Fibroblast of the aortic adventitia (primary cell): Measurements from ENCODE around the gene PEA15. TPM values are rescaled to one million over a fixed set of nuclear protein-coding genes. Genes with fewer than 3 reads are reported as not detected.
A peak's percentile ranks its signal among the peaks of the same experiment; 100 is the strongest.

ENCODE experiments used
- DNase-seq: peaks from one replicate; pipeline ENCODE4 v3.0.0-alpha.2; 2010; ENCODE audit warnings: low read depth
- H3K4me3 ChIP-seq: 2 replicates; pipeline ENCODE4 v1.5.1; 2011; ENCODE audit warnings: low read depth, mild to moderate bottlenecking, control low read depth, low read length, moderate library complexity
- total RNA-seq: library from RNA; depleted of rRNA; stranded (reverse); fragments of >200 nt; gene quantifications from 2 replicates; pipeline ENCODE4 v1.2.3, GENCODE V29; 2012; ENCODE audit warnings: low replicate concordance
- TF ChIP-seq, protein P1 (sequence below): IDR thresholded peaks from 2 replicates; pipeline ENCODE4 v1.5.1; 2011; ENCODE audit warnings: mild to moderate bottlenecking, low read length, control low read depth, inconsistent platforms; ENCODE audit not compliant: insufficient read depth

The PEA15 gene, protein sequence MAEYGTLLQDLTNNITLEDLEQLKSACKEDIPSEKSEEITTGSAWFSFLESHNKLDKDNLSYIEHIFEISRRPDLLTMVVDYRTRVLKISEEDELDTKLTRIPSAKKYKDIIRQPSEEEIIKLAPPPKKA
- 72.1 and 224 TPM in 2 replicates for total RNA-seq

GRCh38 chr1:160205242-160206035 is at the start of gene PEA15:
PEA15 (plus strand) TSS chr1:160205384; CDS start chr1:160211545, 6,161 bp downstream.
- peak; percentile 49 for DNase-seq
- TF ChIP-seq, protein P1, sequence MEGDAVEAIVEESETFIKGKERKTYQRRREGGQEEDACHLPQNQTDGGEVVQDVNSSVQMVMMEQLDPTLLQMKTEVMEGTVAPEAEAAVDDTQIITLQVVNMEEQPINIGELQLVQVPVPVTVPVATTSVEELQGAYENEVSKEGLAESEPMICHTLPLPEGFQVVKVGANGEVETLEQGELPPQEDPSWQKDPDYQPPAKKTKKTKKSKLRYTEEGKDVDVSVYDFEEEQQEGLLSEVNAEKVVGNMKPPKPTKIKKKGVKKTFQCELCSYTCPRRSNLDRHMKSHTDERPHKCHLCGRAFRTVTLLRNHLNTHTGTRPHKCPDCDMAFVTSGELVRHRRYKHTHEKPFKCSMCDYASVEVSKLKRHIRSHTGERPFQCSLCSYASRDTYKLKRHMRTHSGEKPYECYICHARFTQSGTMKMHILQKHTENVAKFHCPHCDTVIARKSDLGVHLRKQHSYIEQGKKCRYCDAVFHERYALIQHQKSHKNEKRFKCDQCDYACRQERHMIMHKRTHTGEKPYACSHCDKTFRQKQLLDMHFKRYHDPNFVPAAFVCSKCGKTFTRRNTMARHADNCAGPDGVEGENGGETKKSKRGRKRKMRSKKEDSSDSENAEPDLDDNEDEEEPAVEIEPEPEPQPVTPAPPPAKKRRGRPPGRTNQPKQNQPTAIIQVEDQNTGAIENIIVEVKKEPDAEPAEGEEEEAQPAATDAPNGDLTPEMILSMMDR, result no peak
- H3K4me3 ChIP-seq, result peak within 1 kb of the TSS; percentile 91

DNA sequence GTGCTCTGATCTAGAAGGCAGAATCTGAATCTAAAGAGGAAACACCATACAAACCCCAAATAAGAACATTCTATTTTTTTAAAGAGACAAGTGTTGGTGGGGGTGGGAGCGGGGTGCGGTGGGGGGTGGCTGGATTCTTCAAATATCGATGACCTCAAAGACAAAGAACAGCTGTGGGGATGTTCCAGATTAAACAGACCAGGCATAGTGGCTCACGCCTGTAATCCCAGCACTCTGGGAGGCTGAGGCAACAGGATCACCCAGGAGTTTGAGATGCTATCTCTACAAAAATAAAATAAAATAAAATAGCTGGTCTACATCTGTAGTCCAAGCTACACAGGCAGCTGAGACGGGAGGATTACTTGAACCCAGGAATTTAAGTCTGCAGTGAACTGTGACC is 48.8 kb upstream of the PEA15 start:
- DNase-seq, result no peak
- TF ChIP-seq, protein P1, result no peak
- H3K4me3 ChIP-seq, result no peak overlapping the region

DNA sequence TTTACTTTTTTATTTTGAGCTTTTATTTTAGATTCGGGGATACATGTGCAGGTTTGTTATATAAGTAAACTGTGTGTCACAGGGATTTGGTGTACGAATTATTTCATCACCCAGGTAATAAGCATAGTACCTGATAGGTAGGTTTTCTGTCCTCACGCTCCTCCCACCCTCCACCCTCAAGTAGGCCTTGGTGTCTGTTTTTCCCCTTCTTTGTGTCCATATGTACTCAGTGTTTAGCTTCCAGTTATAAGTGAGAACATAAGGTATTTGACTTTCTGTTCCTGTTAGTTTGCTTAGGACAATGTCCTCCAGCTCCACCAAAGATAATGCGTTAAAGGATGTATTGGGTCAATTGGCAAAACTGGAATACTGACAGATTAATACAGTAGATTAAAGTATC is 48.0 kb upstream of the PEA15 start:
- no peak overlapping the region for H3K4me3 ChIP-seq
- DNase-seq, result no peak

DNA sequence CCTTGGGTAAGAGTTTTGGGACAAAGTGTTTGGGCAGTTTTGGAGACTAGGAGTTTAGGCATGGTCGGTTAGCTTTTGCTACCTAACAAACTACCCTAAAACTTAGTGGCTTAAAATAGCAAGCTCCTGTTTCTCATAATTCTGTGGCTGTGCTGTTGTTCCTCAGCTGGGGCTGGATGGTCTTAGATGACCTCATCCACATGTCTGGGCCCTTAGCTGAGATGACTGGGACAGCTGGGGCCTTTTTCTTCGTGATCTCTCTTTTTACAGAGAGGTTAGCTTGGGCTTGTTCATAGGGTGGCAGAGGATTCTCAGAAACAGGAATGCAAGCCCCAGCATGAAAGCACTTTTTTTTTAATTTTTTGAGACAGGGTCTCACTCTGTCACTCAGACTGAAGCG is 47.2 kb upstream of the PEA15 start:
- no peak for DNase-seq
- TF ChIP-seq, protein P1, result no peak
- H3K4me3 ChIP-seq, result no peak overlapping the region

More for the DNA sequence above, 48.0 kb upstream of the PEA15 start:
- TF ChIP-seq, protein P1, result no peak

DNA sequence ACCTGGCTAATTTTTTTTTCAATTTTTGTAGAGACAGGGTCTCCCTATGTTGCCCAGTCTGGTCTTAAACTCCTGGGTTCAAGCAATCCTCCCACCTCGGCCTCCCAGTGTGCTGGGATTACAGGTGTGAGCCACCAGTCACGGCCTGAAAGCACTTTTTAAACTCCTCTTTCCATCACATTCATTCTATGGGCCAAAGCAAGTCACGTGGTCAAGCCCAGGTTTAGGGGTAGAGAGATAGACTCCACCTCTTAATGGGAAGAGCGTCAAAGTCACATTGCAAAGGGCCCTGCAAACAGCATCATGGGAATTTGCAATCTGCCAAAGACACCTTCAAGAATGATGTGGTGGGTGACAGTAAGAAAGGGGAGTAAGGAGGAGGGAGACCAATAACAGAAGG is 46.6 kb upstream of the PEA15 start:
- DNase-seq, result no peak

DNA sequence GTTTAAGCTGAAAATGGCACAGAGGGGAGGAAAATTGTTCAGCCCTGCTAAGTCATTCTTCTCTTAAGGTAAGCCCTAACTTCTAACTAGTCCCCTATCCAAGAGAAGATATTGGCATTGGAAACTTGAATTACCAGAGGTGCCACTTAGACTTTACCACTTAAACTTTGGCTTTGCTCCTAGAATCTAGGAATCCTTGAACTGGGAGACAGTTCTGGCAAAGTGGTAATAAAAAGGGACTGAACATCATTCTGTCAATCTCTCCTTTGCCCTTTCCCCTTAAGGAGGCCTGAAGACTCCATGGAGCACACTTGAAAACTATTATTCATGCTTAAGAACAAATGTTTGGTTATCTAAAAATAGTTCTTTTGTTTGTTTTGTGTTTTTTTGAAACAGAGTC is 45.3 kb upstream of the PEA15 start:
- TF ChIP-seq, protein P1, result no peak
- DNase-seq, result no peak
- no peak overlapping the region for H3K4me3 ChIP-seq

More for the DNA sequence above, 46.6 kb upstream of the PEA15 start:
- TF ChIP-seq, protein P1, result no peak
- H3K4me3 ChIP-seq, result no peak overlapping the region
